ENCODE measurements around the gene RBM15. TPM values are rescaled to one million over a fixed set of nuclear protein-coding genes. Genes with fewer than 3 reads are reported as not detected.
A peak's percentile ranks its signal among the peaks of the same experiment; 100 is the strongest.

The RBM15 gene
- polyA plus RNA-seq, 1 donor from 2014 or later = 16.9 TPM

GRCh38 chr1:110309767-110310166 is 29.4 kb upstream of the RBM15 start:
- peaks cover 1% of the 10 kb centered on the region for H3K36me3 Mint-ChIP-seq
- no peaks in the 10 kb centered on the region for H3K9me3 Mint-ChIP-seq
- no peaks in the 10 kb centered on the region for H3K27me3 Mint-ChIP-seq
- peak overlapping the region in 1 of 3 donors; percentile 31 for H3K27ac Mint-ChIP-seq
- H3K4me3 Mint-ChIP-seq = no peak overlapping the region
- no peaks in the 10 kb centered on the region for H3K4me1 Mint-ChIP-seq

GRCh38 chr1:110310300-110310699 is 28.9 kb upstream of the RBM15 start:
- no peaks in the 10 kb centered on the region for H3K9me3 Mint-ChIP-seq
- peaks cover 1% of the 10 kb centered on the region for H3K36me3 Mint-ChIP-seq
- H3K27me3 Mint-ChIP-seq = no peaks in the 10 kb centered on the region
- no peak overlapping the region for H3K4me3 Mint-ChIP-seq
- no peak overlapping the region for H3K27ac Mint-ChIP-seq
- H3K4me1 Mint-ChIP-seq = no peaks in the 10 kb centered on the region

GRCh38 chr1:110312188-110313121 is 26.7 kb upstream of the RBM15 start:
- H3K9me3 Mint-ChIP-seq = no peaks in the 10 kb centered on the region
- no peaks in the 10 kb centered on the region for H3K4me1 Mint-ChIP-seq
- no peak overlapping the region for H3K4me3 Mint-ChIP-seq
- H3K27ac Mint-ChIP-seq = no peak overlapping the region
- H3K27me3 Mint-ChIP-seq = no peaks in the 10 kb centered on the region
- H3K36me3 Mint-ChIP-seq = peaks cover 2% of the 10 kb centered on the region

GRCh38 chr1:110316735-110317134 is 22.4 kb upstream of the RBM15 start:
- no peaks in the 10 kb centered on the region for H3K27me3 Mint-ChIP-seq
- H3K9me3 Mint-ChIP-seq = no peaks in the 10 kb centered on the region
- no peaks in the 10 kb centered on the region for H3K4me1 Mint-ChIP-seq
- H3K4me3 Mint-ChIP-seq = no peak overlapping the region
- no peak overlapping the region for H3K27ac Mint-ChIP-seq
- peaks cover 4% of the 10 kb centered on the region for H3K36me3 Mint-ChIP-seq

- Mint-ChIP-seq H3K27me3 (no peaks in the 10 kb centered on the region), H3K4me3 (no peak overlapping the region), H3K36me3 (peaks cover 6% of the 10 kb centered on the region), H3K27ac (no peak overlapping the region), H3K4me1 (no peaks in the 10 kb centered on the region), H3K9me3 (no peaks in the 10 kb centered on the region)
Observed at GRCh38 chr1:110318046-110318445, 21.1 kb upstream of the RBM15 start.

GRCh38 chr1:110319332-110320167 is 19.6 kb upstream of the RBM15 start:
- Mint-ChIP-seq H3K27me3 (no peaks in the 10 kb centered on the region), H3K36me3 (peaks cover 6% of the 10 kb centered on the region), H3K4me3 (no peak overlapping the region), H3K4me1 (no peaks in the 10 kb centered on the region), H3K27ac (no peak overlapping the region), H3K9me3 (no peaks in the 10 kb centered on the region)

- Mint-ChIP-seq H3K27me3 (no peaks in the 10 kb centered on the region), H3K4me1 (no peaks in the 10 kb centered on the region)
Observed at GRCh38 chr1:110320168-110320518, 19.0 kb upstream of the RBM15 start.

GRCh38 chr1:110321045-110321444 is 18.1 kb upstream of the RBM15 start:
- Mint-ChIP-seq H3K27me3 (no peaks in the 10 kb centered on the region), H3K27ac (no peak overlapping the region), H3K36me3 (peaks cover 6% of the 10 kb centered on the region), H3K9me3 (no peaks in the 10 kb centered on the region), H3K4me3 (no peak overlapping the region), H3K4me1 (no peaks in the 10 kb centered on the region)

More at GRCh38 chr1:110320168-110320518, 19.0 kb upstream of the RBM15 start:
- H3K36me3 Mint-ChIP-seq = peaks cover 6% of the 10 kb centered on the region
- H3K9me3 Mint-ChIP-seq = no peaks in the 10 kb centered on the region
- H3K27ac Mint-ChIP-seq = no peak overlapping the region
- H3K4me3 Mint-ChIP-seq = no peak overlapping the region

- H3K4me1 Mint-ChIP-seq = no peaks in the 10 kb centered on the region
Observed at GRCh38 chr1:110321846-110322245, 17.3 kb upstream of the RBM15 start.

GRCh38 chr1:110324667-110325066 is 14.5 kb upstream of the RBM15 start:
- no peaks in the 10 kb centered on the region for H3K4me1 Mint-ChIP-seq
- H3K27me3 Mint-ChIP-seq = no peaks in the 10 kb centered on the region
- H3K27ac Mint-ChIP-seq = no peak overlapping the region
- no peak overlapping the region for H3K4me3 Mint-ChIP-seq
- H3K9me3 Mint-ChIP-seq = no peaks in the 10 kb centered on the region
- H3K36me3 Mint-ChIP-seq = peaks cover 5% of the 10 kb centered on the region

More at GRCh38 chr1:110321846-110322245, 17.3 kb upstream of the RBM15 start:
- Mint-ChIP-seq H3K4me3 (no peak overlapping the region), H3K36me3 (peaks cover 4% of the 10 kb centered on the region), H3K27me3 (no peaks in the 10 kb centered on the region), H3K27ac (no peak overlapping the region), H3K9me3 (no peaks in the 10 kb centered on the region)

GRCh38 chr1:110326826-110327225 is 12.4 kb upstream of the RBM15 start:
- Mint-ChIP-seq H3K27ac (no peak overlapping the region), H3K4me3 (no peak overlapping the region), H3K27me3 (no peaks in the 10 kb centered on the region), H3K36me3 (peaks cover 5% of the 10 kb centered on the region), H3K4me1 (no peaks in the 10 kb centered on the region), H3K9me3 (no peaks in the 10 kb centered on the region)

- Mint-ChIP-seq H3K36me3 (peaks cover 3% of the 10 kb centered on the region), H3K27me3 (no peaks in the 10 kb centered on the region), H3K4me1 (no peaks in the 10 kb centered on the region), H3K9me3 (no peaks in the 10 kb centered on the region), H3K27ac (no peak overlapping the region), H3K4me3 (no peak overlapping the region)
Observed at GRCh38 chr1:110328274-110328673, 10.9 kb upstream of the RBM15 start.

- peaks cover 3% of the 10 kb centered on the region for H3K36me3 Mint-ChIP-seq
- peak overlapping the region in 1 of 3 donors; percentile 32 for H3K27ac Mint-ChIP-seq
- no peaks in the 10 kb centered on the region for H3K4me1 Mint-ChIP-seq
- H3K4me3 Mint-ChIP-seq = no peak overlapping the region
- H3K9me3 Mint-ChIP-seq = no peaks in the 10 kb centered on the region
- H3K27me3 Mint-ChIP-seq = no peaks in the 10 kb centered on the region
Observed at GRCh38 chr1:110328700-110329099, 10.5 kb upstream of the RBM15 start.

- Mint-ChIP-seq H3K9me3 (no peaks in the 10 kb centered on the region), H3K4me1 (peaks cover 0 to 12% (median 10%) of the 10 kb centered on the region in 3 donors), H3K27me3 (no peaks in the 10 kb centered on the region), H3K27ac (no peak overlapping the region), H3K4me3 (no peak overlapping the region), H3K36me3 (peaks cover 4% of the 10 kb centered on the region)
Observed at GRCh38 chr1:110335265-110335664, 3.9 kb upstream of the RBM15 start.

- Mint-ChIP-seq H3K27me3 (no peaks in the 10 kb centered on the region), H3K4me1 (peaks cover 0 to 23% (median 21%) of the 10 kb centered on the region in 3 donors), H3K27ac (peak overlapping the region in 1 of 3 donors; percentile 18), H3K4me3 (peak overlapping the region in 2 of 4 donors; percentile 17 to 19), H3K9me3 (no peaks in the 10 kb centered on the region), H3K36me3 (peaks cover 5% of the 10 kb centered on the region)
Observed at GRCh38 chr1:110336300-110337039, 2.7 kb upstream of the RBM15 start.

All from IgD-negative memory B cell (primary cell).